Activated CD4-positive, CD25-positive, alpha-beta regulatory T cell (primary cell): ENCODE data around the gene PTGER4.
"Not testable (repeated sequence)": the region's sequence is repeated elsewhere in the genome, so short reads cannot be mapped to it uniquely, and the experiment has no call there.

Experiments
- DNase-seq, 4 experiments: peaks; one replicate each; lab custom pipeline; 2025; lab: John Stamatoyannopoulos, UW

The PTGER4 gene

GRCh38 chr5:40689438-40689837 is 9.7 kb downstream of the PTGER4 start:
- no peak for DNase-seq

- no peak for DNase-seq
These were observed 10.6 kb downstream of the PTGER4 start for GRCh38 chr5:40690267-40690666.

GRCh38 chr5:40691894-40692293 is 12.2 kb downstream of the PTGER4 start:
- no peak for DNase-seq

- no peak for DNase-seq
These were observed 14.7 kb downstream of the PTGER4 start for GRCh38 chr5:40694433-40694832.

GRCh38 chr5:40700116-40700782 is 20.5 kb downstream of the PTGER4 start:
- no peak for DNase-seq

- not testable (repeated sequence) for DNase-seq
These were observed 22.3 kb downstream of the PTGER4 start for GRCh38 chr5:40702027-40702426.

GRCh38 chr5:40705484-40705883 is 25.8 kb downstream of the PTGER4 start:
- DNase-seq, result not testable (repeated sequence)

GRCh38 chr5:40710575-40710974 is 30.9 kb downstream of the PTGER4 start:
- not testable (repeated sequence) for DNase-seq

- no peak for DNase-seq
These were observed 34.3 kb downstream of the PTGER4 start for GRCh38 chr5:40714001-40714400.

- no peak for DNase-seq
These were observed 36.3 kb downstream of the PTGER4 start for GRCh38 chr5:40716000-40716399.

GRCh38 chr5:40716590-40716989 is 36.9 kb downstream of the PTGER4 start:
- no peak for DNase-seq

- no peak for DNase-seq
These were observed 37.6 kb downstream of the PTGER4 start for GRCh38 chr5:40717281-40717680.

- DNase-seq, result no peak
These were observed 40.4 kb downstream of the PTGER4 start for GRCh38 chr5:40720069-40720468.

- not testable (repeated sequence) for DNase-seq
These were observed 42.8 kb downstream of the PTGER4 start for GRCh38 chr5:40722497-40722911.

- no peak for DNase-seq
These were observed 53.7 kb downstream of the PTGER4 start for GRCh38 chr5:40733434-40733833.

- no peak for DNase-seq
These were observed 54.3 kb downstream of the PTGER4 start for GRCh38 chr5:40733879-40734563.

GRCh38 chr5:40734986-40735385 is 55.3 kb downstream of the PTGER4 start:
- no peak for DNase-seq

- DNase-seq, result no peak
These were observed 55.9 kb downstream of the PTGER4 start for GRCh38 chr5:40735609-40736008.

- no peak for DNase-seq
These were observed 56.6 kb downstream of the PTGER4 start for GRCh38 chr5:40736103-40736875.

- no peak for DNase-seq
These were observed 58.8 kb downstream of the PTGER4 start for GRCh38 chr5:40738502-40738901.
